Endothelial cell of hepatic sinusoid (primary cell): ENCODE data around the gene PEX10.

Experiments used
- in situ Hi-C: cut with HindIII; loops from 2 replicates; pipeline ENCODE4 v1.10.0; 2017; ENCODE audit warnings: low sequenced_read_pairs

Gene PEX10

GRCh38 chr1:2406451-2407041 lies 5.8 kb downstream of the PEX10 start:
- in situ Hi-C loops: no loop called here

GRCh38 chr1:2405588-2406295 lies 6.6 kb downstream of the PEX10 start:
- in situ Hi-C loops: no loop called here

DNA sequence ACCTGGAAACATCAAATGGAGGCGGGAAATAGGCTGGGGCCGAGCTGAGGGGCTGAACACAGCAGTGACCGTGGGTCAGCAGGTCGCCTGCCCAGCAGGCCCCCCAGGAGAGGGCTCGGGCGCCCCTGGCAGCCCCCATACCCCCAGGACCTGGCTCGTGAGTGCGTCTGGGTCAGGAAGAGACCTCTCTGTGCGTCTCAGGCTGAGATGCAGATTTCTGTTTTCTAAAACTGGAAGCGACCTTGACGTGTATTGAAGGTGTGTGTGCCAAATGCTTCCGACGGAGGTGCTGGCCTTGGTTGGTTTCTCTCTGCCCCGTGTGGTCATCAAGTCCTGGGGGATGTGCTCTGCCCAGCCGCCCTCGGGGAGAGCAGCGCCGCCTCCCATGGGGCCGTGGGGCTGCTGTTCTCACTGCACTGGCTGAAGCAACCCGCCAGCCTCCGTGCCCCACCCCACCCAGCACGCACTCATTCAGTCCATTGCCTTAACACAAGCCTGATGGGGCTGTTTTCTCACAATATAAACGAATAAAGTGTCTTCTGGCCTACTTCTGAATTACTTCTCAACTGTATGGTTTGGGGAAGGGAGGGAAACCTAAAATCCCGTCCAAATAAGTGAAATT lies 7.4 kb downstream of the PEX10 start:
- in situ Hi-C loops: no loop called here

- in situ Hi-C loops: no loop called here
These were observed 8.0 kb downstream of the PEX10 start for GRCh38 chr1:2404142-2404889.

DNA sequence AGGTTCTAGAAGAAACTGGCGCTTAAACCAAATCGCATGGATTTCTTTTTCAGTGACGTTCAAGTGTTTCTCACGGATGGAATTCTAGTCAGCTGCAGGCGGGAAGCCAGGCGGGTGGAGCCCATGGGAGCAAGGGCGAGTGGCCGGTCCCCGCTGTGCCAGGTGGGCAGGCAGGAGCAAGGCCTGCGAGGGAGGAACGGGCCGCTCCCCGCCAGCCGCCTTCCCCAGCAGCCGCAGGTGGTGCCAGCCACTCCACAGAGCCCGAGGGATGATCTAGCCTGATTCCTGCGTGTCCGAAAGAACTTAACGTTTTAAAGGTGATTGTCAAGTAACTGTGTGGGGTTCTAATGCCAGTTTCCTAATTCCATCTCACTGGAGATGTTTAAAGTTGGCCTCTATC lies 9.1 kb downstream of the PEX10 start:
- in situ Hi-C loops: no loop called here

- in situ Hi-C loops: no loop called here
These were observed 9.9 kb downstream of the PEX10 start for GRCh38 chr1:2402420-2402819.

- in situ Hi-C loops: no loop called here
These were observed 11.3 kb downstream of the PEX10 start for GRCh38 chr1:2400950-2401649.

DNA sequence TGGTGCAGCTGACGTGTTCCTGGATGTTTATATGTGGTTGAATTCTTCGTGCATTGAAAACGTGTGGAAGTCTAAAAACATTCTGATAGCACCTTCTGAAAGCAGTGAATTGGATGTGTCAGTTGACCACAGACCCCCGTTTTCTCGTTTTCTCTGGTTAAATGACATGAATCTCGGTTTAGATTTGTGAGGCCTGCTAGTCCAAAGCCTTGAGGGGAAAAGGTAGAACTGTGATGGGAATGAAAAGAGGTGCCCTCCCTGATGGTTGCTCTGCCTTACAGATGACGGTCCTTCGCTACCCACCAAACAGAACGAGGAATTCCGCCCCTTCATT lies 11.8 kb downstream of the PEX10 start:
- in situ Hi-C loops: no loop called here

- in situ Hi-C loops: loop anchor here (5.0 kb wide), 1 partner anchor 98 kb away; no protein-coding TSS in a partner anchor
These were observed 12.3 kb downstream of the PEX10 start for GRCh38 chr1:2399890-2400575.

DNA sequence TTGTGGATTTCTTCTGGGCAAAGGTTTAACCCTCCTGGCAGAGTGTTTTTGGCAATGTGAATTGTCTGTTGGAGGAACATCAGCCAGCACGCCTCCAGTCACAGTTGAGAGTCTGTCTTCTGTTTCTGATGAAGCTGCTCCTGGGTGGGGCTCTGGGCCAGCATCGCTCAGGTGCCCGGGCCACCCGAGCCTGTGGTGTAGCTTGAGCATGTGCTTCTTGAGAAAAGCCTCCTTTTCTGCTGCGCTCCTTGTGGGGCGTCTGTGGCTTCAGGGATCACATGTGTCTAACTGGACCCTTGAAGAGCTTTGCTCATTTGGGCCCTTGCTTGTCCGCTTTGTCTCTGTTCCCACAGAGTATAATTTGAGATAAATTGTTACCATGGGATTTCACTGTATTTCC lies 13.5 kb downstream of the PEX10 start:
- in situ Hi-C loops: loop anchor here (5.0 kb wide), 1 partner anchor 97 kb away; no protein-coding TSS in a partner anchor

DNA sequence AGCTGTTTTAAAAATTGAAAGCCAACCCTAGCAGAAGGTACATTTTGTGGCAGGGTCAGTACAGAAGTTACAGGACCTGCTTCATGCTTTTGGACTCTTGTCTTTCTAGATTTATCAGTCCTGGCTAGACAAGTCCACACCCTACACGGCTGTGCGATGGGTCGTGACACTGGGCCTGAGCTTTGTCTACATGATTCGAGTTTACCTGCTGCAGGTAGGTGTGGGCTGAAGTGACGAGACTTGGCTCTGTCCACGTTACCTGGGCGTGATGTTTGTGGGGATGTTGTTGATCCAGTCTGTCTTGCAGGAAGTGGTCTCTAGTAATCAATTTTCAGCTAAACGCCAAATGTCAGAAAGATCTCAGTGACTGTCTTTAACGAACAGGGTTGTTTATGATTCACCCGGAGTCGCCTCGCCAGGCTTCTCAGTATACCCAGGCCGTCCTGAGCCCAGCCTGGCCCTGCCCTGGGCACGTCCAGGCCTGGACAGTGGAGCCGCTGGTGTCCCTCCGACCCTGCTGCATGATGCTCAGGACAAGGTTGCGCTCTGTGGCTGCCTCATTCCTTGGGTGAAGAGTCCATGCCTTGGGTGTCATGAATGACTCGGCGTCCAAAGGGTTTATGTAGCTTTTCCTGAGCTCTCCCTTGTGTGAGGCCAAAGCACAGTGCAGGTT lies 15.2 kb downstream of the PEX10 start:
- in situ Hi-C loops: loop anchor here (5.0 kb wide), 1 partner anchor 95 kb away; no protein-coding TSS in a partner anchor

- in situ Hi-C loops: loop anchor here (5.0 kb wide), 1 partner anchor 94 kb away; no protein-coding TSS in a partner anchor
These were observed 15.9 kb downstream of the PEX10 start for GRCh38 chr1:2396476-2396875.

- in situ Hi-C loops: loop anchor here (5.0 kb wide), 1 partner anchor 94 kb away; no protein-coding TSS in a partner anchor
These were observed 16.3 kb downstream of the PEX10 start for GRCh38 chr1:2396059-2396458.

DNA sequence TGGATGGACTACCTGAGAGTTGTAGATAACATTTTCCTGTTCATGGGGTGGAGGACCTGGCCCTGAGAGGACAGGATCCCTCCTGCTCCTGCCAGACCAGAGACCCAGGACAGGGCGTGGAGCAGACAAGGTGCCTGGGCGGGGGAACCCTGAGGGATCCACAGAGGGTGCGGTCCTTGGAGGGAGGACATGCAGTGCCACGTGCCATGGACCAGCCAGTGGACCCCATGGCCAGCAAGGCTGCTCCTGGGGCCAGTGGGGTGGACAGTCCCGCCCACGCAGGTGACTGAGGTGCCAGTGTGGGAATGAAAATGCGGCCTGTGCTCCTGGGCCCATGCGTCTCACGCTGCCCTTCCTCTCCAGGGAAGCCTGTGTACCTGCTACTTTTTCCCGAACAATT lies 17.1 kb downstream of the PEX10 start:
- in situ Hi-C loops: loop anchor here (5.0 kb wide), 1 partner anchor 93 kb away; no protein-coding TSS in a partner anchor

DNA sequence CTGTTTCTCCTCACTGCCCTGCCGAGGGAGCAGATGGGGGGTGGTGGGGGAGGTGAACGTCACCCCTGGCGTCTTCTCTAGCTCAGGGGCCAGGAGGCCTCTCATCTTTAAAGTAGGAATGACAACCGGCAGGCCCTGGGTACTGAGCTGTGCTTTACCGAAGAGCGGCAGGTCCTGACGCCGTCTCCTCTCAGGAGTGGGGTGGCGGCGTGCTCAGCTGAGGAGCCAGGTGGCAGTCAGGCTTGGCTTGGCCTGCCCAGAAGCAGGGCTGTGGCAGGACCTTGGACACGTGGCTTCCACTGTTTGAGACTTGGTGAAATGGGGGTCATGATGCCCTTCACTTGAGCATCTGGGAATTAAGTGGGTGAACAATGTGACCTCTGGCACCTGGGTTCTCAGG lies 17.6 kb downstream of the PEX10 start:
- in situ Hi-C loops: loop anchor here (5.0 kb wide), 1 partner anchor 92 kb away; no protein-coding TSS in a partner anchor

- in situ Hi-C loops: no loop called here
These were observed 18.1 kb downstream of the PEX10 start for GRCh38 chr1:2394220-2394619.

DNA sequence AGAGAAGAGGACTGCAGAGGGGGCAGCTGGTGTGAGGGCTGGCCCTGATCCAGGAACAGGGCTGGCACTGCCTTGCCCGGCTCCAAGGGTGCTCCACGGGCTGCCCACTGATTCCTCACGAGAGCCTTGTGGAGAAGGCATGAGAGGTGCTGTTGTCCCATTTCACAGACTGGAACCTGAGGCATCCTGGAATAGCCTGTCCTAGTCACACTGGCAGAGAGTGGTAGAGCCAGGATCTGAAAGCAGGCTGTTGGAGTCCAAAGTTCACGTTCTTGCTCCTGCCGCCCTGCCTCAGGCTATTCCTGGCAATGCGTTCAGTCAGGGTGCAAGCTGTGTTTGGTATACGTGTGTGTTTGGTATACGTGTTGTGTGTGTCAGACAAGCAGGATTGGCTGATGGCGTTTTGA lies 18.9 kb downstream of the PEX10 start:
- in situ Hi-C loops: no loop called here

- in situ Hi-C loops: no loop called here
These were observed 19.7 kb downstream of the PEX10 start for GRCh38 chr1:2392686-2393085.

DNA sequence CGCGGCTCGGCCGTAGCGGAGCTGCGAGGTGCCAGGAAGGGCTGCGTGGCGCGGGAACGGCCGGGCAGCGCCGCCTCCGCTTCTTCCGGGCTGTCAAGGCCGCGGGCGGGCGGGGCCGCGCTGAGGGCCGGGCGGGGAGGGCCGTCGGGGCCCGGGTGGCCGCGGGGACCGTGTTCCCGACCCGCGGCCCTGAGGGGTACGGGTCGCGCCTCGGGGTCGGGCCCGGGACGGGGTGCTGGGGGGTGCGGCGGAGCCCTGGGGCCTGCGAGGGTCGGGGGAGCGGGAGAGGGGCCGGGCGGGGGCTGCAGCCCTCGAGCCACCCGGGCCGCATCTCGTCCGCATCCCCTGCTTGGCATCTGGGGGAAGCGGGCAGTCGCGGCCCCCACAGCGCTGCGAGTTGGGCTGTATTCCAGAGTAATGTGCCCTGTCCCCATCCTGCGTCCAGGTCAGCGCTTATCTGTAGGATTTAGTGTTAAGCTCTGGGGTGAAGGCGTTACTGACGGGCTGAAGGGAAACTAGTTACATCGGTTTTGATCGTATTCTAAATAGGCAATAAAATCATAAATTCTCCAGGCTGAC lies 20.3 kb downstream of the PEX10 start:
- in situ Hi-C loops: no loop called here
